Neural cell (in vitro differentiated cells): ENCODE measurements around the gene PMAIP1. TPM values are rescaled to one million over a fixed set of nuclear protein-coding genes. Genes with fewer than 3 reads are reported as not detected.

ENCODE experiments used
- H2AFZ ChIP-seq: fragments of 200-600, 300-800 bp; sonication (generic), shearing (Covaris generic); 2 replicates; pipeline ENCODE4 v1.6.0; 2014; ENCODE audit warnings: low read depth, mild to moderate bottlenecking, antibody characterized with exemption, low read length, moderate library complexity
- H3F3A ChIP-seq: fragments of 200-600 bp; shearing (Covaris generic); 2 replicates; pipeline ENCODE4 v1.6.1; 2016; ENCODE audit warnings: mild to moderate bottlenecking, moderate library complexity, mixed read lengths, antibody characterized with exemption, low read length; ENCODE audit not compliant: insufficient read depth, poor library complexity, severe bottlenecking
- H3K27ac ChIP-seq: fragments of 200-600, 300-800 bp; sonication (generic), shearing (Covaris generic); 2 replicates; pipeline ENCODE4 v1.5.1; 2014; ENCODE audit warnings: mild to moderate bottlenecking, low read length, moderate library complexity
- H3K27me3 ChIP-seq: fragments of 300-800, 200-600 bp; sonication (generic), shearing (Covaris generic); 2 replicates; pipeline ENCODE4 v1.6.0; 2014; ENCODE audit warnings: mild to moderate bottlenecking, low read depth, low read length, moderate library complexity; ENCODE audit not compliant: insufficient read depth
- H3K36me3 ChIP-seq: fragments of 300-800, 200-600 bp; sonication (generic), shearing (Covaris generic); 2 replicates; pipeline ENCODE4 v1.5.1; 2014; ENCODE audit warnings: mild to moderate bottlenecking, antibody characterized with exemption, low read length, moderate library complexity; ENCODE audit not compliant: insufficient read depth
- H3K4me2 ChIP-seq: fragments of 300-800, 200-600 bp; sonication (generic), shearing (Covaris generic); 2 replicates; pipeline ENCODE4 v1.6.0; 2014; ENCODE audit warnings: mild to moderate bottlenecking, low read length
- H3K4me3 ChIP-seq: fragments of 300-800, 200-600 bp; sonication (generic), shearing (Covaris generic); 2 replicates; pipeline ENCODE4 v1.5.1; 2014; ENCODE audit warnings: mild to moderate bottlenecking, low read length, moderate library complexity
- H3K79me2 ChIP-seq: fragments of 200-600 bp; shearing (Covaris generic); replicated peaks from 2 replicates; pipeline ENCODE4 v1.6.0; 2014; ENCODE audit warnings: mild to moderate bottlenecking, low read length, moderate library complexity; ENCODE audit not compliant: insufficient read depth
- H3K9ac ChIP-seq: fragments of 300-800, 200-600 bp; sonication (generic), shearing (Covaris generic); 2 replicates; pipeline ENCODE4 v1.6.1; 2016; ENCODE audit warnings: mild to moderate bottlenecking, low read length, mixed read lengths
- H3K9me2 ChIP-seq: fragments of 200-600 bp; shearing (Covaris generic); 2 replicates; pipeline ENCODE4 v1.6.1; 2016; ENCODE audit warnings: mild to moderate bottlenecking, low read length, mixed read lengths; ENCODE audit not compliant: insufficient read depth
- H3K9me3 ChIP-seq: fragments of 200-600, 300-800 bp; sonication (generic), shearing (Covaris generic); 2 replicates; pipeline ENCODE4 v1.6.1; 2016; ENCODE audit warnings: mild to moderate bottlenecking, mixed run types, low read length, moderate library complexity, mixed read lengths
- H4K20me1 ChIP-seq: fragments of 200-600 bp; shearing (Covaris generic); 2 replicates; pipeline ENCODE4 v1.6.1; 2016; ENCODE audit warnings: mild to moderate bottlenecking, mixed run types; ENCODE audit not compliant: insufficient read depth
- CTCF ChIP-seq: fragments of 450-650 bp; IDR thresholded peaks from 2 replicates; pipeline ENCODE4 v1.5.1; 2014; ENCODE audit warnings: antibody characterized with exemption, mild to moderate bottlenecking, moderate library complexity; ENCODE audit not compliant: poor library complexity, severe bottlenecking
- EP300 ChIP-seq: fragments of 450-650 bp; conservative IDR thresholded peaks from 2 replicates; pipeline ENCODE4 v1.6.1; 2014; ENCODE audit warnings: antibody characterized with exemption, mild to moderate bottlenecking, moderate library complexity; ENCODE audit not compliant: poor library complexity, severe bottlenecking
- EZH2 ChIP-seq: fragments of 200-600, 300-800 bp; shearing (Covaris generic), sonication (generic); IDR thresholded peaks from 2 replicates; pipeline ENCODE4 v1.6.1; 2014; ENCODE audit warnings: antibody characterized with exemption, low read length, borderline replicate concordance, mild to moderate bottlenecking; ENCODE audit not compliant: insufficient read depth, poor library complexity, severe bottlenecking
- MXI1 ChIP-seq: fragments of 450-650 bp; conservative IDR thresholded peaks from 2 replicates; pipeline ENCODE4 v1.6.1; 2014; ENCODE audit warnings: antibody characterized with exemption, mild to moderate bottlenecking; ENCODE audit not compliant: poor library complexity, severe bottlenecking
- POLR2AphosphoS5 ChIP-seq: IDR thresholded peaks from 2 replicates; pipeline ENCODE4 v1.6.1; 2012
- RAD21 ChIP-seq: fragments of 450-650 bp; conservative IDR thresholded peaks from 2 replicates; pipeline ENCODE4 v1.6.1; 2014; ENCODE audit warnings: antibody characterized with exemption, mild to moderate bottlenecking, moderate library complexity
- SMC3 ChIP-seq: fragments of 450-650 bp; conservative IDR thresholded peaks from 2 replicates; pipeline ENCODE4 v1.6.1; 2014; ENCODE audit warnings: antibody characterized with exemption, mild to moderate bottlenecking, moderate library complexity; ENCODE audit not compliant: poor library complexity
- TAF1 ChIP-seq: IDR thresholded peaks from 2 replicates; pipeline ENCODE4 v1.6.1; 2012; ENCODE audit warnings: low read depth
- polyA plus RNA-seq: library from polyadenylated mRNA; depleted of rRNA; stranded (reverse); fragments of >200 nt; gene quantifications from 2 replicates; pipeline ENCODE4 v1.2.3, GENCODE V29; 2014
- TF ChIP-seq, protein P1 (sequence below): IDR thresholded peaks from 2 replicates; pipeline ENCODE4 v1.6.1; 2012; ENCODE audit warnings: borderline replicate concordance

Gene PMAIP1
- polyA plus RNA-seq, 1 donor from 2014 or later = 2.4 TPM

- no peaks in the 10 kb centered on the region for H3K9me2 ChIP-seq
- no peaks in the 10 kb centered on the region for H3K27me3 ChIP-seq
- no peak overlapping the region for H3K9ac ChIP-seq
- H2AFZ ChIP-seq = no peak overlapping the region
- H3K4me3 ChIP-seq = no peak overlapping the region
- H3K4me2 ChIP-seq = no peak overlapping the region
- no peak overlapping the region for H3K27ac ChIP-seq
- H3K79me2 ChIP-seq = no peaks in the 10 kb centered on the region
- TF ChIP-seq EP300 (no peak), CTCF (no peak), MXI1 (no peak), SMC3 (no peak), TAF1 (no peak), POLR2AphosphoS5 (no peak), RAD21 (no peak), EZH2 (no peak)
- TF ChIP-seq, protein P1, sequence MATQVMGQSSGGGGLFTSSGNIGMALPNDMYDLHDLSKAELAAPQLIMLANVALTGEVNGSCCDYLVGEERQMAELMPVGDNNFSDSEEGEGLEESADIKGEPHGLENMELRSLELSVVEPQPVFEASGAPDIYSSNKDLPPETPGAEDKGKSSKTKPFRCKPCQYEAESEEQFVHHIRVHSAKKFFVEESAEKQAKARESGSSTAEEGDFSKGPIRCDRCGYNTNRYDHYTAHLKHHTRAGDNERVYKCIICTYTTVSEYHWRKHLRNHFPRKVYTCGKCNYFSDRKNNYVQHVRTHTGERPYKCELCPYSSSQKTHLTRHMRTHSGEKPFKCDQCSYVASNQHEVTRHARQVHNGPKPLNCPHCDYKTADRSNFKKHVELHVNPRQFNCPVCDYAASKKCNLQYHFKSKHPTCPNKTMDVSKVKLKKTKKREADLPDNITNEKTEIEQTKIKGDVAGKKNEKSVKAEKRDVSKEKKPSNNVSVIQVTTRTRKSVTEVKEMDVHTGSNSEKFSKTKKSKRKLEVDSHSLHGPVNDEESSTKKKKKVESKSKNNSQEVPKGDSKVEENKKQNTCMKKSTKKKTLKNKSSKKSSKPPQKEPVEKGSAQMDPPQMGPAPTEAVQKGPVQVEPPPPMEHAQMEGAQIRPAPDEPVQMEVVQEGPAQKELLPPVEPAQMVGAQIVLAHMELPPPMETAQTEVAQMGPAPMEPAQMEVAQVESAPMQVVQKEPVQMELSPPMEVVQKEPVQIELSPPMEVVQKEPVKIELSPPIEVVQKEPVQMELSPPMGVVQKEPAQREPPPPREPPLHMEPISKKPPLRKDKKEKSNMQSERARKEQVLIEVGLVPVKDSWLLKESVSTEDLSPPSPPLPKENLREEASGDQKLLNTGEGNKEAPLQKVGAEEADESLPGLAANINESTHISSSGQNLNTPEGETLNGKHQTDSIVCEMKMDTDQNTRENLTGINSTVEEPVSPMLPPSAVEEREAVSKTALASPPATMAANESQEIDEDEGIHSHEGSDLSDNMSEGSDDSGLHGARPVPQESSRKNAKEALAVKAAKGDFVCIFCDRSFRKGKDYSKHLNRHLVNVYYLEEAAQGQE = no peak
- no peaks in the 10 kb centered on the region for H4K20me1 ChIP-seq
- no peaks in the 10 kb centered on the region for H3F3A ChIP-seq
- H3K36me3 ChIP-seq = no peaks in the 10 kb centered on the region
- no peaks in the 10 kb centered on the region for H3K9me3 ChIP-seq
Measured at GRCh38 chr18:59918997-59919396, 19.2 kb downstream of the PMAIP1 start.

DNA sequence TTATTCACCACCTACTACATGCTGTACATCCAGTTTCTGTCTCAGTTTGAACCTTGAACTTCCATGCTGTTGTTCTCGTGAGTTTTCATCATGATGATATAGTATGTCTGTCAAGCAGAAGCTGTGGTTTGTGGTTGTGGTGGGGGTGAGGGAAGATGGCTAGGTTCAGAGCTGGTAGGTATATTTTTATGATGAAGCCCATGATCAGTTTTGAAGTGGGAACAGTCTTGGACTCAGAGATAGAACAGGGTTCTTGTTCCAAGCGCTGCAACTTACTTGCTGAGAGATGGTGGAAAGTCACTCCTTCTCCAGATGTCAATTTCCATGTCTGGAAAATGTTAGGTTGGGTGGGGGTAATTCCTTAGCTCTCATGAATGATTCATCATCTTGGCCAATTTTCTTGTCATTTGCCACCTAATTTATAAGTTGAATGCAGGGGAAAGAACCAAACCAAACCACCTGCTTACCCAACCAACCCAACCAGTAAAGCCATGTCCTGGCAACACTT, 21.6 kb downstream of the PMAIP1 start:
- Histone ChIP-seq H3K4me3 (no peak overlapping the region), H3K9ac (no peak overlapping the region), H3K27ac (no peak overlapping the region), H3K4me2 (no peak overlapping the region), H3K9me2 (no peaks in the 10 kb centered on the region), H3K27me3 (no peaks in the 10 kb centered on the region), H3K79me2 (no peaks in the 10 kb centered on the region), H3K9me3 (no peaks in the 10 kb centered on the region), H4K20me1 (no peaks in the 10 kb centered on the region), H3K36me3 (no peaks in the 10 kb centered on the region), H2AFZ (no peak overlapping the region), H3F3A (no peaks in the 10 kb centered on the region)
- TF ChIP-seq CTCF (no peak), EP300 (no peak), RAD21 (no peak), MXI1 (no peak), EZH2 (no peak), SMC3 (no peak), POLR2AphosphoS5 (no peak), TAF1 (no peak)
- TF ChIP-seq, protein P1 = no peak
